GM12878 (cell line): ENCODE results near the gene CCDC17. TPM values are rescaled to one million over a fixed set of nuclear protein-coding genes. Genes with fewer than 3 reads are reported as not detected.

Source experiments
- BCL11A ChIP-seq: IDR thresholded peaks from 2 replicates; pipeline ENCODE4 v1.6.1; 2011; ENCODE audit warnings: low read depth, low read length
- BCLAF1 ChIP-seq: fragments of 450-650 bp; IDR thresholded peaks from 2 replicates; pipeline ENCODE4 v1.6.1; 2017; ENCODE audit warnings: antibody characterized with exemption, mild to moderate bottlenecking, moderate library complexity
- BMI1 ChIP-seq: fragments of 450-650 bp; IDR thresholded peaks from 2 replicates; pipeline ENCODE4 v1.6.1; 2016; ENCODE audit warnings: mild to moderate bottlenecking, moderate library complexity, borderline replicate concordance
- CBFB ChIP-seq: IDR thresholded peaks from 2 replicates; pipeline ENCODE4 v1.6.1; 2016; ENCODE audit warnings: antibody characterized with exemption, low read depth
- CBX3 ChIP-seq: fragments of 200-600 bp; sonication (generic); IDR thresholded peaks from 2 replicates; pipeline ENCODE4 v1.6.1; 2016; ENCODE audit warnings: low read depth, borderline replicate concordance
- CEBPB ChIP-seq, 2 experiments: fragments of 150-350 bp in 1 of 2; IDR thresholded peaks; 2 replicates each; pipeline ENCODE4 v1.6.1; 2012 to 2014; ENCODE audit warnings: low read depth in 2 of 2, low read length in 2 of 2, borderline replicate concordance in 1 of 2, inconsistent platforms in 1 of 2
- CHD1 ChIP-seq: IDR thresholded peaks from 2 replicates; pipeline ENCODE4 v1.6.1; 2012; ENCODE audit warnings: low read depth, low read length, improper control_type of control experiment
- E2F8 ChIP-seq: fragments of 450-650 bp; IDR thresholded peaks from 2 replicates; pipeline ENCODE4 v1.6.1; 2018; ENCODE audit warnings: mild to moderate bottlenecking, low read depth, moderate library complexity; ENCODE audit not compliant: partially characterized antibody
- IRF5 ChIP-seq: fragments of 450-650 bp; IDR thresholded peaks from 2 replicates; pipeline ENCODE4 v1.6.1; 2017; ENCODE audit warnings: borderline replicate concordance
- MTA2 ChIP-seq: fragments of 450-650 bp; IDR thresholded peaks from 2 replicates; pipeline ENCODE4 v1.6.1; 2016; ENCODE audit warnings: low read depth, mild to moderate bottlenecking, moderate library complexity
- RFX5 ChIP-seq: IDR thresholded peaks from 2 replicates; pipeline ENCODE4 v1.6.1; 2011; ENCODE audit warnings: low read depth, low read length, improper control_type of control experiment
- SIN3A ChIP-seq: IDR thresholded peaks from 2 replicates; pipeline ENCODE4 v1.6.1; 2012; ENCODE audit warnings: low read depth, low read length, improper control_type of control experiment
- SIX5 ChIP-seq: IDR thresholded peaks from 2 replicates; pipeline ENCODE4 v1.6.1; 2011; ENCODE audit warnings: mild to moderate bottlenecking, low read depth, low read length, moderate library complexity; ENCODE audit not compliant: severe bottlenecking
- SMAD1 ChIP-seq: fragments of 450-650 bp; IDR thresholded peaks from 2 replicates; pipeline ENCODE4 v1.6.1; 2018; ENCODE audit warnings: mild to moderate bottlenecking, low read depth; ENCODE audit not compliant: partially characterized antibody
- polyA plus RNA-seq, 11 experiments: library from polyadenylated mRNA; depleted of rRNA in 4 of 11; unstranded in 6 of 11; stranded (reverse) in 5 of 11; fragments of >200 nt; fragmentation: Nextera tagmentation in 4 of 11; fragmentation: Illumina TruSeq in 1 of 11; extraction: Ambion mirVana in 4 of 11; extraction: Trizol in 1 of 11; gene quantifications; 1 replicate in 1 of 11; 2 replicates in 10 of 11; pipeline versions ENCODE4 v1.2.1 to v1.2.3, GENCODE V29; 2011 to 2016; ENCODE audit warnings: inconsistent platforms in 2 of 11, missing spikeins in 2 of 11, low read depth in 1 of 11
- total RNA-seq, 4 experiments: library from RNA; depleted of rRNA in 3 of 4; stranded (reverse); fragments of >200 nt in 3 of 4; fragmentation: Illumina TruSeq in 1 of 4; extraction: Trizol in 1 of 4; gene quantifications; 2 replicates each; pipeline versions ENCODE4 v1.2.1 to v1.2.3, GENCODE V29; 2013 to 2021
- TF ChIP-seq, protein P1 (sequence below): IDR thresholded peaks from 2 replicates; pipeline ENCODE4 v1.6.1; 2012; ENCODE audit warnings: mild to moderate bottlenecking, low read depth, low read length
- TF ChIP-seq, protein P2 (sequence below), 3 experiments: IDR thresholded peaks in 2 of 3; conservative IDR thresholded peaks in 1 of 3; 2 replicates each; pipeline ENCODE4 v1.5.1; 2011; ENCODE audit warnings: low read depth in 3 of 3, low read length in 3 of 3, mild to moderate bottlenecking in 3 of 3, control low read depth in 2 of 3, moderate library complexity in 2 of 3, inconsistent platforms in 1 of 3, mixed read lengths in 1 of 3; ENCODE audit not compliant: control insufficient read depth in 2 of 3, insufficient read depth in 1 of 3; ENCODE audit errors: extremely low read depth in 1 of 3

The CCDC17 gene
- total and polyA plus RNA-seq, 10 of the 15 experiments (the other 5 are each of a cell fraction or from before 2014, with no cell fraction given) = 0.15 to 1.9 (median 0.69) TPM

DNA sequence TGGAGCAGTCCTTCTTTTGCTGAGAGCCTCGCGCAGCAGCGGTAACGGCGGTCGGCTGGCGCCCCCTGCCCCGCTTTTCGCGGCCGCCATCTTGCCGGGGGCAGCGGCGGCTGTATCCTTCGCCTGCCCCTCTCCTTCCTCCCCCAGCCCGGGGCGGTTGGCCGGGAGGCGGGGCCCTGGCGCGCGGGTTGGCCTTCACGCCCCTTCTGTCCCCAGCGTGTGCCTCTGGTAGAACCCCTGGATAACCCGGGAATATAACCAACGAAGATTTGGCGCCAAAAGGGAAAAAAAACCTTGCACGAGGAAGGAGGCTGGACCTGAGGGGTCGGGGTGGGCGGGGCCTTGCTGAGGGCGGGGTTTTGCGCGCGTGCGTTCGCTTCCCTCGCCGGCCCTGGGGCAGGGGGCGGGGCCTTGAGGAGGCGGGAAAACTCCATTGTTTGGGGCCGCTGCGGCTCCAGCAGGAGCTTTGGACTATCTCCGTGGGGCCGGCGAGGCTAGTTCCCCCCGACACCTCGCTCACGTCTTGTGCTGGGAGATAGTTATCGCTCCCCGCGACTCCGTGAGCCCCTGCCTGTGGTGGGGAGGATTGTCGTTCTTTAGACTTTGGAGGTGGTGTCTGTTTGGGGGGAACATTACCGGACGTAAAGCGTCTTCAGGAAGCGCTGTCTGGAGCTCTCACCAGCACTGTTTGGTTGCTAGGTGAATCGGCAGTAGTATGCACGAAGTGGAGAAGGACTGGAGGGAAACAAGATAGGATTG lies 39.3 kb downstream of the CCDC17 start (continued):
- TF ChIP-seq, protein P1, sequence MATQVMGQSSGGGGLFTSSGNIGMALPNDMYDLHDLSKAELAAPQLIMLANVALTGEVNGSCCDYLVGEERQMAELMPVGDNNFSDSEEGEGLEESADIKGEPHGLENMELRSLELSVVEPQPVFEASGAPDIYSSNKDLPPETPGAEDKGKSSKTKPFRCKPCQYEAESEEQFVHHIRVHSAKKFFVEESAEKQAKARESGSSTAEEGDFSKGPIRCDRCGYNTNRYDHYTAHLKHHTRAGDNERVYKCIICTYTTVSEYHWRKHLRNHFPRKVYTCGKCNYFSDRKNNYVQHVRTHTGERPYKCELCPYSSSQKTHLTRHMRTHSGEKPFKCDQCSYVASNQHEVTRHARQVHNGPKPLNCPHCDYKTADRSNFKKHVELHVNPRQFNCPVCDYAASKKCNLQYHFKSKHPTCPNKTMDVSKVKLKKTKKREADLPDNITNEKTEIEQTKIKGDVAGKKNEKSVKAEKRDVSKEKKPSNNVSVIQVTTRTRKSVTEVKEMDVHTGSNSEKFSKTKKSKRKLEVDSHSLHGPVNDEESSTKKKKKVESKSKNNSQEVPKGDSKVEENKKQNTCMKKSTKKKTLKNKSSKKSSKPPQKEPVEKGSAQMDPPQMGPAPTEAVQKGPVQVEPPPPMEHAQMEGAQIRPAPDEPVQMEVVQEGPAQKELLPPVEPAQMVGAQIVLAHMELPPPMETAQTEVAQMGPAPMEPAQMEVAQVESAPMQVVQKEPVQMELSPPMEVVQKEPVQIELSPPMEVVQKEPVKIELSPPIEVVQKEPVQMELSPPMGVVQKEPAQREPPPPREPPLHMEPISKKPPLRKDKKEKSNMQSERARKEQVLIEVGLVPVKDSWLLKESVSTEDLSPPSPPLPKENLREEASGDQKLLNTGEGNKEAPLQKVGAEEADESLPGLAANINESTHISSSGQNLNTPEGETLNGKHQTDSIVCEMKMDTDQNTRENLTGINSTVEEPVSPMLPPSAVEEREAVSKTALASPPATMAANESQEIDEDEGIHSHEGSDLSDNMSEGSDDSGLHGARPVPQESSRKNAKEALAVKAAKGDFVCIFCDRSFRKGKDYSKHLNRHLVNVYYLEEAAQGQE = no peak
- TF ChIP-seq IRF5 (no peak), SIX5 (no peak), BCLAF1 (no peak), RFX5 (0 out of 2 replicates have a peak, but pooled peaks have one; percentile 37), CBFB (no peak), CEBPB (IDR thresholded peaks at IDR 0.05; ENCODE audit: borderline replicate concordance in 1 of 2, low read depth in 2 of 2, low read length in 2 of 2) (no peak), SIN3A (0 out of 2 replicates have a peak, but pooled peaks have one; percentile 0), CBX3 (no peak), E2F8 (peak; percentile 92), SMAD1 (no peak), BCL11A (no peak), BMI1 (no peak), CHD1 (no peak), MTA2 (no peak)
- TF ChIP-seq, protein P2, sequence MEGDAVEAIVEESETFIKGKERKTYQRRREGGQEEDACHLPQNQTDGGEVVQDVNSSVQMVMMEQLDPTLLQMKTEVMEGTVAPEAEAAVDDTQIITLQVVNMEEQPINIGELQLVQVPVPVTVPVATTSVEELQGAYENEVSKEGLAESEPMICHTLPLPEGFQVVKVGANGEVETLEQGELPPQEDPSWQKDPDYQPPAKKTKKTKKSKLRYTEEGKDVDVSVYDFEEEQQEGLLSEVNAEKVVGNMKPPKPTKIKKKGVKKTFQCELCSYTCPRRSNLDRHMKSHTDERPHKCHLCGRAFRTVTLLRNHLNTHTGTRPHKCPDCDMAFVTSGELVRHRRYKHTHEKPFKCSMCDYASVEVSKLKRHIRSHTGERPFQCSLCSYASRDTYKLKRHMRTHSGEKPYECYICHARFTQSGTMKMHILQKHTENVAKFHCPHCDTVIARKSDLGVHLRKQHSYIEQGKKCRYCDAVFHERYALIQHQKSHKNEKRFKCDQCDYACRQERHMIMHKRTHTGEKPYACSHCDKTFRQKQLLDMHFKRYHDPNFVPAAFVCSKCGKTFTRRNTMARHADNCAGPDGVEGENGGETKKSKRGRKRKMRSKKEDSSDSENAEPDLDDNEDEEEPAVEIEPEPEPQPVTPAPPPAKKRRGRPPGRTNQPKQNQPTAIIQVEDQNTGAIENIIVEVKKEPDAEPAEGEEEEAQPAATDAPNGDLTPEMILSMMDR (IDR thresholded peaks at IDR 0.05 in 2 of 3, conservative IDR thresholded peaks at IDR 0.05 in 1 of 3; ENCODE audit: control insufficient read depth in 2 of 3, extremely low read depth in 1 of 3, insufficient read depth in 1 of 3, low read depth in 3 of 3, low read length in 3 of 3) = 0 out of 6 replicates have a peak, but pooled peaks of 1 of the 3 experiments have one; percentile 12
